NCI-H1105 treated with DMSO at 0.1 percent for 48 hours (cell line): ENCODE data around the gene CDC25B.

Experiments used
- DNase-seq: peaks from one replicate; lab custom pipeline; 2025; lab: John Stamatoyannopoulos, UW

CDC25B gene

GRCh38 chr20:3795511-3796468 lies at the start of gene CDC25B:
Gene CDC25B (plus strand): TSS chr20:3796310. CDS start chr20:3796532, 222 bp downstream.
- peak; percentile 91 for DNase-seq

GRCh38 chr20:3747471-3747870 lies 48.6 kb upstream of the CDC25B start:
- no peak for DNase-seq

DNA sequence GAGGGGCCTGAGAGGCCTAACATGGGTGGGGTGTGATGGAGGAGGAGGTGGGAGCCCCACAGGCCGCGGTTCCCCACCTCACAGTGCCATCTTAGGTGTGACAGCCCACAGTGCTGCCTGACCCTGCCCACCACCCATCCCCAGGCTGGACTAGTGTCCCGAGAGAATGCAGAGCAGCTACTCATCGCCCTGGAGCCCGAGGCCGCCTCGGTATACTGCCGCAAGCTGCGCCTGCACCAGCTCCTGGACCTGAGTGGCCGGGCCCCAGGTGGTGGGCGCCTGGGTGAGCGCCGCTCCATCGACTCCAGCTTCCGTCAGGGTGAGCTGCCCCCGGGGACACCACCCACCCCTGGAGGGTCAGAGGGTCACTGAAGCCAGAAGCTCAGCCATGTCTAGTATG lies 48.0 kb upstream of the CDC25B start:
- DNase-seq = no peak

GRCh38 chr20:3749087-3749688 lies 46.9 kb upstream of the CDC25B start:
- DNase-seq = no peak

DNA sequence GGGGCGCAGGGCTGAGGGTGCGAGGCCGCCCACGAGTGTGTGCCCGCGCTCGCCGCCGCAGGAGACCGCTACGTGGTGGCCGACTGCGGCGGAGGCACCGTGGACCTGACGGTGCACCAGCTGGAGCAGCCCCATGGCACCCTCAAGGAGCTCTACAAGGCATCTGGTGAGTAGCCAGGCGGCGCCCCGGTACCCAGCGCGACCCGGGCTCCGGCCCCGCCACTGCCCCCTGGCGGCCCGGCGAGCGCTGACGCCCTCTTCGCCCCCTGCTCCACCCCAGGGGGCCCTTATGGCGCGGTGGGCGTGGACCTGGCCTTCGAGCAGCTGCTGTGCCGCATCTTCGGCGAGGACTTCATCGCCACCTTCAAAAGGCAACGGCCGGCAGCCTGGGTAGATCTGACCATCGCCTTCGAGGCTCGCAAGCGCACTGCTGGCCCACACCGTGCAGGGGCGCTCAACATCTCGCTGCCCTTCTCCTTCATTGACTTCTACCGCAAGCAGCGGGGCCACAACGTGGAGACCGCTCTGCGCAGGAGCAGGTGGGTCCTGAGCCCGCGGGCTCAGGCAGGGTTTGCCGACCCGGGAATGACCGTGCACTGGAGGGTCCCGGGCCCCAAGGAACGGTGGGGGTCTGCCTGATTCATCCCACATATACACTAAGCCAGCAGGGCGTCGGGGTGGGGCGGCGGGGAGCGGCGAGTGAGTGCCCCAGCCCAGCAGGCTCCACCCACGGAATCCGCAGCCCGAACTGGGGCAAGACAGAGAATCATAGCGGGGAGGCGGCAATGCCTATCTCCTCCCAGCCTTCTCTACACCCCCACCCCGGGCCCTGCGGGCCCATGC lies 46.2 kb upstream of the CDC25B start:
- peak; percentile 71 for DNase-seq

GRCh38 chr20:3751305-3751674 lies 44.8 kb upstream of the CDC25B start:
- no peak for DNase-seq

DNA sequence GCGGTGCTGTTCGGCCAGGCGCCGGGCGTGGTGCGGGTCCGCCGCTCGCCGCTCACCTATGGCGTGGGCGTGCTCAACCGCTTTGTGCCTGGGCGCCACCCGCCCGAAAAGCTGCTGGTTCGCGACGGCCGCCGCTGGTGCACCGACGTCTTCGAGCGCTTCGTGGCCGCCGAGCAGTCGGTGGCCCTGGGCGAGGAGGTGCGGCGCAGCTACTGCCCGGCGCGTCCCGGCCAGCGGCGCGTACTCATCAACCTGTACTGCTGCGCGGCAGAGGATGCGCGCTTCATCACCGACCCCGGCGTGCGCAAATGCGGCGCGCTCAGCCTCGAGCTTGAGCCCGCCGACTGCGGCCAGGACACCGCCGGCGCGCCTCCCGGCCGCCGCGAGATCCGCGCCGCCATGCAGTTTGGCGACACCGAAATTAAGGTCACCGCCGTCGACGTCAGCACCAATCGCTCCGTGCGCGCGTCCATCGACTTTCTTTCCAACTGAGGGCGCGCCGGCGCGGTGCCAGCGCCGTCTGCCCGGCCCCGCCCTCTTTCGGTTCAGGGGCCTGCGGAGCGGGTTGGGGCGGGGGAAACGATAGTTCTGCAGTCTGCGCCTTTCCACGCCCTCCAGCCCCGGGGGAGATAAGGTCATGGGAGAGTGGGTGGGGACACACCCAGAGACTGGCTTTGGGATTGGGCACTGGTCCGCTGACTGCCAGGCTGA lies 44.3 kb upstream of the CDC25B start:
- DNase-seq = peak; percentile 87

DNA sequence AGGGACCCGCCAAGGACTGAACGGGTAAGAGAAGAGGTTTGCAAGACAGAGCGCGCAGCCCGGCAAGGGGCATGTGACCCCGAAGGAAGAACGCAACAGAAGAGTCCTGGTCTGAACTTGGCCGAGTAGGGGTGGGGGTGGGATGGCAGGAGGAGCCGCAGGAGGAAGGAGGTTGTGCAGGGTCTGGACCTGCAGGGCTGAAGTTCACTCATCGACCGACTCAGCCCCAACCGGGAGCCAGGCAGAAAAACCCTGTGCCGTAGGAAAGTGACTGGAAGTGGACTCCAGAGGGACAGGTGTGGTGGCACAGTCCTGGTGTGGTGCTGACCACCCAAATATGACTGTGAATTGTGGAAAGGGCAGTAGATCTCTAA lies 43.7 kb upstream of the CDC25B start:
- DNase-seq = no peak

DNA sequence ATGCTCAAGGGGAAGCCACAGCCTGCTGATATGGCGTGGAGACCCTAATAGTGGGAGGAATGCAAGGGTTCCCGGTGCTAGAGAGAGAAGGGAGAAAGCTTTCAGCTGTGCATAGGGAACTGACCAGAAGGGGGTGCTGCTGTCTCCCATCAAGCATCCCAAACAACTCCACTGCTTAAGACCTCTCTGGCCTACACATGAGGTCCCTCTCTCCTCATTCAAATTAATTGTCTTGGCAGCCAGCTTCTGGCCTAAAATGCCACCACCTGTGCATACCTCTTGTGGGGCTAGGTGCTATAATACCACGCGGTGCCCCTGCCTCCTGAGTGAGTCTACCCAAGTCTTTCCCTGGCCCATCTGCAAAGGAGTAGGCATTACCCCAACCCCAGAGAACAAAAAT lies 43.0 kb upstream of the CDC25B start:
- peak; percentile 50 for DNase-seq

GRCh38 chr20:3753501-3754275 lies 42.4 kb upstream of the CDC25B start:
- DNase-seq = no peak

- DNase-seq = no peak
Observed at GRCh38 chr20:3754276-3754630, 41.9 kb upstream of the CDC25B start.

DNA sequence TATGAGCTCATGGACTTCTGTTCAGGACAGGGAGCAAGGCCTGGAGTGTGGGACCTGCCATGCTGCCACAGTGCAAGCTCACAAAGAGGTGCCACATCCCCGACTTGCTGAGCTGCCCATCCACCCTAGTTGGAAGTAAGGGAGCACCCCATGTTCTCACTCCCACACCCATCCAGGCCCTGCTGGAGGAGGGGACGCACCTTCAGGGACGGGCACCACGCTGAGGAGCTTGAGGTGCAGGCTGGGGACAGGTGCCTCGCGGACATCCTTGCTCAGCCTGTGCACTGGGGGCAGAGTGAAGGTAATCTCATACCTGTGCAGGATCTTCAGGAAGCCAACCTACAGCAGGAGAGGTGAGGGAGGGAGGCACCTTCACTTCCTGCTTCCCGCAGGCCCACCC lies 40.8 kb upstream of the CDC25B start:
- DNase-seq = no peak

- DNase-seq = no peak
Observed at GRCh38 chr20:3755814-3756480, 40.2 kb upstream of the CDC25B start.

DNA sequence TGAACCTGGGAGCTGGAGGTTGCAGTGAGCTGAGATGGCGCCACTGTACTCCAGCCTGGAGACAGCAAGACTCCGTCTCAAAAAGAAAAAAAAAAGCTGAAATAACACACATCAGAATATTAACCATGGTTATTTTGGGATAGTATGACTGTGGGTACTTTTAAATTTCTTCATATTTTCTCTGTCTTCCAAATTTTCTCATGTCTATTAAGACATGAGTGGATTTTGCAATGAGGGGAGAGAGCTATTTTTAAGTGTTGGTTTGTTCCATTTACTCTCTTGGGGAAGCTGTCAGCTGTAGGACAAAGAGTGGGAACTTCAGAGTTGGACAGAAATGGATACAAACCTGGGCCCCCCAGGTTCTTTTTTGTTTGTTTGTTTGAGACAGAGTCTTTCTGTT lies 38.8 kb upstream of the CDC25B start:
- DNase-seq = no peak

GRCh38 chr20:3758566-3758965 lies 37.5 kb upstream of the CDC25B start:
- DNase-seq = no peak

GRCh38 chr20:3759316-3759823 lies 36.7 kb upstream of the CDC25B start:
- DNase-seq = no peak

DNA sequence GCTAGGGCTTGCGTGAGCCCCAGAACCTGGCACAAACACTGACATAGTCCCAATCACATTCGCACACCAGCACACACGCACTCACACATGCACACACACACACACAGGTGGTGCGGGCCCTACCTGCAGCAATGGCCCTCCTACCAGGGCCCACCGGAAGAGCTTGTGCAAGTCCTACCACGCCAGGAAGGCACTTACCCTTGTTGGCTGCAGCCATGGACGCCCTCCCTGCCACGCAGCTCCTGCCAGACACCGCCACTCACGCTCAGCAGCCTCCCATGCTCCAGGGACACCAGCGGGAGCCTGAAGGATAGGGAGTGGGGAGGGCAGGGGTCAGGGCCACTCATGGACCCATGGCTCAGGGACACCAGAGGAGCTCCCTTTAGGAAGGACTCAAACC lies 36.2 kb upstream of the CDC25B start:
- no peak for DNase-seq

- DNase-seq = no peak
Observed at GRCh38 chr20:3760655-3761348, 35.3 kb upstream of the CDC25B start.

- DNase-seq = no peak
Observed at GRCh38 chr20:3763671-3764601, 32.2 kb upstream of the CDC25B start.
